Measurements from ENCODE around the gene TXNDC16. TPM values are rescaled to one million over a fixed set of nuclear protein-coding genes. Genes with fewer than 3 reads are reported as not detected.

TXNDC16 gene
- total RNA-seq, 1 experiment from 2014 or later: 10.9 TPM

GRCh38 chr14:52417139-52417538 is 135.2 kb downstream of the TXNDC16 start (continued):
- TF ChIP-seq MLX (CRISPR knock-in tag; IDR thresholded peaks at IDR 0.05): no peak

GRCh38 chr14:52413729-52414408 is 138.4 kb downstream of the TXNDC16 start:
- no peak for TF ChIP-seq JAZF1 (CRISPR knock-in tag; IDR thresholded peaks at IDR 0.05)
- TF ChIP-seq ZNF219 (CRISPR knock-in tag; IDR thresholded peaks at IDR 0.05; ENCODE audit: borderline replicate concordance): no peak
- TF ChIP-seq OVOL2 (CRISPR knock-in tag; IDR thresholded peaks at IDR 0.05; ENCODE audit: borderline replicate concordance): no peak
- TF ChIP-seq, protein P1, sequence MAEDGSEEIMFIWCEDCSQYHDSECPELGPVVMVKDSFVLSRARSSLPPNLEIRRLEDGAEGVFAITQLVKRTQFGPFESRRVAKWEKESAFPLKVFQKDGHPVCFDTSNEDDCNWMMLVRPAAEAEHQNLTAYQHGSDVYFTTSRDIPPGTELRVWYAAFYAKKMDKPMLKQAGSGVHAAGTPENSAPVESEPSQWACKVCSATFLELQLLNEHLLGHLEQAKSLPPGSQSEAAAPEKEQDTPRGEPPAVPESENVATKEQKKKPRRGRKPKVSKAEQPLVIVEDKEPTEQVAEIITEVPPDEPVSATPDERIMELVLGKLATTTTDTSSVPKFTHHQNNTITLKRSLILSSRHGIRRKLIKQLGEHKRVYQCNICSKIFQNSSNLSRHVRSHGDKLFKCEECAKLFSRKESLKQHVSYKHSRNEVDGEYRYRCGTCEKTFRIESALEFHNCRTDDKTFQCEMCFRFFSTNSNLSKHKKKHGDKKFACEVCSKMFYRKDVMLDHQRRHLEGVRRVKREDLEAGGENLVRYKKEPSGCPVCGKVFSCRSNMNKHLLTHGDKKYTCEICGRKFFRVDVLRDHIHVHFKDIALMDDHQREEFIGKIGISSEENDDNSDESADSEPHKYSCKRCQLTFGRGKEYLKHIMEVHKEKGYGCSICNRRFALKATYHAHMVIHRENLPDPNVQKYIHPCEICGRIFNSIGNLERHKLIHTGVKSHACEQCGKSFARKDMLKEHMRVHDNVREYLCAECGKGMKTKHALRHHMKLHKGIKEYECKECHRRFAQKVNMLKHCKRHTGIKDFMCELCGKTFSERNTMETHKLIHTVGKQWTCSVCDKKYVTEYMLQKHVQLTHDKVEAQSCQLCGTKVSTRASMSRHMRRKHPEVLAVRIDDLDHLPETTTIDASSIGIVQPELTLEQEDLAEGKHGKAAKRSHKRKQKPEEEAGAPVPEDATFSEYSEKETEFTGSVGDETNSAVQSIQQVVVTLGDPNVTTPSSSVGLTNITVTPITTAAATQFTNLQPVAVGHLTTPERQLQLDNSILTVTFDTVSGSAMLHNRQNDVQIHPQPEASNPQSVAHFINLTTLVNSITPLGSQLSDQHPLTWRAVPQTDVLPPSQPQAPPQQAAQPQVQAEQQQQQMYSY (CRISPR knock-in tag; IDR thresholded peaks at IDR 0.05): no peak
- no peak for TF ChIP-seq ATF1 (CRISPR knock-in tag; IDR thresholded peaks at IDR 0.05)
- TF ChIP-seq ZNF281 (CRISPR knock-in tag; IDR thresholded peaks at IDR 0.05): no peak
- TF ChIP-seq, protein P2, sequence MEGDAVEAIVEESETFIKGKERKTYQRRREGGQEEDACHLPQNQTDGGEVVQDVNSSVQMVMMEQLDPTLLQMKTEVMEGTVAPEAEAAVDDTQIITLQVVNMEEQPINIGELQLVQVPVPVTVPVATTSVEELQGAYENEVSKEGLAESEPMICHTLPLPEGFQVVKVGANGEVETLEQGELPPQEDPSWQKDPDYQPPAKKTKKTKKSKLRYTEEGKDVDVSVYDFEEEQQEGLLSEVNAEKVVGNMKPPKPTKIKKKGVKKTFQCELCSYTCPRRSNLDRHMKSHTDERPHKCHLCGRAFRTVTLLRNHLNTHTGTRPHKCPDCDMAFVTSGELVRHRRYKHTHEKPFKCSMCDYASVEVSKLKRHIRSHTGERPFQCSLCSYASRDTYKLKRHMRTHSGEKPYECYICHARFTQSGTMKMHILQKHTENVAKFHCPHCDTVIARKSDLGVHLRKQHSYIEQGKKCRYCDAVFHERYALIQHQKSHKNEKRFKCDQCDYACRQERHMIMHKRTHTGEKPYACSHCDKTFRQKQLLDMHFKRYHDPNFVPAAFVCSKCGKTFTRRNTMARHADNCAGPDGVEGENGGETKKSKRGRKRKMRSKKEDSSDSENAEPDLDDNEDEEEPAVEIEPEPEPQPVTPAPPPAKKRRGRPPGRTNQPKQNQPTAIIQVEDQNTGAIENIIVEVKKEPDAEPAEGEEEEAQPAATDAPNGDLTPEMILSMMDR (IDR thresholded peaks at IDR 0.05): no peak
- no peak for TF ChIP-seq SP1 (CRISPR knock-in tag; conservative IDR thresholded peaks at IDR 0.05)
- TF ChIP-seq SOX15 (CRISPR knock-in tag; IDR thresholded peaks at IDR 0.05): no peak
- no peak for DNase-seq (ENCODE audit: low spot score)
- H3K36me3 Mint-ChIP-seq: no peaks in the 10 kb centered on the region
- no peaks in the 10 kb centered on the region for H3K9me3 Mint-ChIP-seq
- no peak overlapping the region for H3K27ac Mint-ChIP-seq
- H3K4me1 Mint-ChIP-seq: no peaks in the 10 kb centered on the region
- ATAC-seq: no peak
- ChIA-PET POLR2A (no interaction called here), CTCF (no interaction called here)
- H3K27me3 Mint-ChIP-seq (ENCODE audit: low read depth): no peaks in the 10 kb centered on the region
- H3K4me3 Mint-ChIP-seq: no peak overlapping the region

DNA sequence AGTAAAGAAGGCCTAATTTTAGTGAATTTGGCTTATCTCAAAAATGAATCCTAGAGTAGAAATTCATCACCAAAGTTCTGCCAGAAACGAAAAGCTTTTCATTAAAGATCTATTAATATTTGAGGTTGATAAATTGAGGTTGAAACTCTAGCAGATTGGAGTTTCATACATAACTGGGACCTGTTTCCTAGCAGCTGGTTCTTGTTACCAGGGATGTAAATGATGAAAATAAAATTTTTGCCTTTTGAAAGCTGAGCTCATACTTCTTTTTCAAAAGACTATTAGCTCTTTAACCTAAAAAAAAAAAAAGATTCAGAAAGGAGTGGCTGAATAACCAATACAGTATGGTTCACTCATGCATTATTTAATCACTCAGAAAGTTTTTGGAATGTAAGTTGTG is 139.9 kb downstream of the TXNDC16 start:
- no peaks in the 10 kb centered on the region for H3K4me1 Mint-ChIP-seq
- H3K27me3 Mint-ChIP-seq (ENCODE audit: low read depth): no peaks in the 10 kb centered on the region
- no peaks in the 10 kb centered on the region for H3K9me3 Mint-ChIP-seq
- DNase-seq (ENCODE audit: low spot score) (no peak), ATAC-seq (no peak)
- ChIA-PET CTCF (interaction anchor here (1.0 kb wide), 1 partner anchor 12 kb away, joined by 5 read pairs; no protein-coding TSS in a partner anchor), POLR2A (no interaction called here)
- H3K4me3 Mint-ChIP-seq: no peak overlapping the region
- TF ChIP-seq ZNF263 (CRISPR knock-in tag; IDR thresholded peaks at IDR 0.05; ENCODE audit: low read depth): no peak
- TF ChIP-seq, protein P3, sequence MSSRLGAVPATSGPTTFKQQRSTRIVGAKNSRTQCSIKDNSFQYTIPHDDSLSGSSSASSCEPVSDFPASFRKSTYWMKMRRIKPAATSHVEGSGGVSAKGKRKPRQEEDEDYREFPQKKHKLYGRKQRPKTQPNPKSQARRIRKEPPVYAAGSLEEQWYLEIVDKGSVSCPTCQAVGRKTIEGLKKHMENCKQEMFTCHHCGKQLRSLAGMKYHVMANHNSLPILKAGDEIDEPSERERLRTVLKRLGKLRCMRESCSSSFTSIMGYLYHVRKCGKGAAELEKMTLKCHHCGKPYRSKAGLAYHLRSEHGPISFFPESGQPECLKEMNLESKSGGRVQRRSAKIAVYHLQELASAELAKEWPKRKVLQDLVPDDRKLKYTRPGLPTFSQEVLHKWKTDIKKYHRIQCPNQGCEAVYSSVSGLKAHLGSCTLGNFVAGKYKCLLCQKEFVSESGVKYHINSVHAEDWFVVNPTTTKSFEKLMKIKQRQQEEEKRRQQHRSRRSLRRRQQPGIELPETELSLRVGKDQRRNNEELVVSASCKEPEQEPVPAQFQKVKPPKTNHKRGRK (CRISPR knock-in tag; IDR thresholded peaks at IDR 0.05; ENCODE audit: borderline replicate concordance): no peak
- H3K27ac Mint-ChIP-seq: no peak overlapping the region
- no peaks in the 10 kb centered on the region for H3K36me3 Mint-ChIP-seq
